ENCODE data around the gene LSMEM2. TPM values are rescaled to one million over a fixed set of nuclear protein-coding genes. Genes with fewer than 3 reads are reported as not detected.

LSMEM2 gene
- total RNA-seq, result not detected in 2 replicates

GRCh38 chr3:50278880-50279224 is at the start of gene LSMEM2:
LSMEM2 (plus strand) TSS chr3:50279087; CDS start chr3:50279114, 27 bp downstream.

GRCh38 chr3:50235716-50236483 is 43.0 kb upstream of the LSMEM2 start, which contains the start of gene GNAI2:
GNAI2 (plus strand) TSS chr3:50236204; CDS start chr3:50236336, 132 bp downstream.

GRCh38 chr3:50268703-50269451 is 10.0 kb upstream of the LSMEM2 start, which contains the start of gene SEMA3B:
SEMA3B (plus strand) TSS chr3:50269147; CDS start chr3:50269241, 94 bp downstream.

GRCh38 chr3:50292159-50293078 is 13.5 kb downstream of the LSMEM2 start, which contains the start of gene IFRD2:
IFRD2 (minus strand) TSS chr3:50292429; CDS start chr3:50292274, 155 bp downstream.

GRCh38 chr3:50298836-50299637 is 20.1 kb downstream of the LSMEM2 start, which contains the start of the genes HYAL3 and NAA80:
HYAL3 (minus strand) TSS chr3:50299405; CDS start chr3:50295602, 3,803 bp downstream.
NAA80 (minus strand) TSS chr3:50299405; CDS start chr3:50297463, 1,942 bp downstream.

GRCh38 chr3:50303013-50303815 is 24.3 kb downstream of the LSMEM2 start, which contains the start of gene HYAL1:
HYAL1 (minus strand) TSS chr3:50303574; CDS start chr3:50302956, 618 bp downstream.

GRCh38 chr3:50322386-50323091 is 43.7 kb downstream of the LSMEM2 start, which contains the start of gene HYAL2:
HYAL2 (minus strand) TSS chr3:50322745; CDS start chr3:50320489, 2,256 bp downstream.

GRCh38 chr3:50327943-50328691 is 49.2 kb downstream of the LSMEM2 start, which contains the start of gene TUSC2:
TUSC2 (minus strand) TSS chr3:50328223; CDS start chr3:50328099, 124 bp downstream.

Other genes with a start within 250 kb of the LSMEM2 start
- gene RBM5, start 190.2 kb upstream of the LSMEM2 start, total RNA-seq, result 115 and 502 TPM in 2 replicates
- gene SEMA3F, start 123.8 kb upstream of the LSMEM2 start, total RNA-seq, result 36.8 and 47.1 TPM in 2 replicates
- not detected in 2 replicates for gene GNAT1, start 87.5 kb upstream of the LSMEM2 start, total RNA-seq
- 0.13 TPM in 1 of 2 replicates, not detected in the other for gene SLC38A3, start 73.8 kb upstream of the LSMEM2 start, total RNA-seq
- 583 and 1,028 TPM in 2 replicates for gene GNAI2, start 42.9 kb upstream of the LSMEM2 start, total RNA-seq
- gene SEMA3B, start 9.9 kb upstream of the LSMEM2 start, total RNA-seq, result 0.49 and 1.1 TPM in 2 replicates
- 79.2 and 85.9 TPM in 2 replicates for gene IFRD2, start 13.3 kb downstream of the LSMEM2 start, total RNA-seq
- gene HYAL3, start 20.3 kb downstream of the LSMEM2 start, total RNA-seq, result 9.1 and 15.5 TPM in 2 replicates
- 1.9 and 2.8 TPM in 2 replicates for gene NAA80, start 20.3 kb downstream of the LSMEM2 start, total RNA-seq
- gene HYAL1, start 24.5 kb downstream of the LSMEM2 start, total RNA-seq, result 7.2 and 7.6 TPM in 2 replicates
- 320 and 845 TPM in 2 replicates for gene HYAL2, start 43.7 kb downstream of the LSMEM2 start, total RNA-seq
- 16.2 and 18.2 TPM in 2 replicates for gene TUSC2, start 49.1 kb downstream of the LSMEM2 start, total RNA-seq
- 17.0 and 29.3 TPM in 2 replicates for gene RASSF1, start 61.7 kb downstream of the LSMEM2 start, total RNA-seq
- 0.16 and 0.31 TPM in 2 replicates for gene ZMYND10, start 66.6 kb downstream of the LSMEM2 start, total RNA-seq
- 14.2 and 16.8 TPM in 2 replicates for gene NPRL2, start 71.7 kb downstream of the LSMEM2 start, total RNA-seq
- gene CYB561D2, start 71.8 kb downstream of the LSMEM2 start, total RNA-seq, result 18.6 and 22.6 TPM in 2 replicates
- gene TMEM115, start 80.4 kb downstream of the LSMEM2 start, total RNA-seq, result 28.7 and 34.6 TPM in 2 replicates
- under 0.01 and 0.06 TPM in 2 replicates for gene CACNA2D2, start 224.5 kb downstream of the LSMEM2 start, total RNA-seq

All from bladder microvascular endothelial cell (primary cell).